ENCODE data around the gene GNA12.

- TF ChIP-seq CTCF (IDR thresholded peaks at IDR 0.05; ENCODE audit: low read depth, low read length, poor library complexity, severe bottlenecking) = no peak
- TF ChIP-seq EZH2phosphoT487 (IDR thresholded peaks at IDR 0.05; ENCODE audit: borderline replicate concordance, low read length) = no peak
Measured at GRCh38 chr7:2820508-2820934, 23.6 kb downstream of the GNA12 start.
